Measurements from ENCODE around the gene MYO1G. TPM values are rescaled to one million over a fixed set of nuclear protein-coding genes. Genes with fewer than 3 reads are reported as not detected.
A peak's percentile ranks its signal among the peaks of the same experiment; 100 is the strongest.
"Not testable (repeated sequence)": the region's sequence is repeated elsewhere in the genome, so short reads cannot be mapped to it uniquely, and the experiment has no call there.

Gene MYO1G
- total RNA-seq, 1 experiment from 2014 or later = 0.26 TPM

DNA sequence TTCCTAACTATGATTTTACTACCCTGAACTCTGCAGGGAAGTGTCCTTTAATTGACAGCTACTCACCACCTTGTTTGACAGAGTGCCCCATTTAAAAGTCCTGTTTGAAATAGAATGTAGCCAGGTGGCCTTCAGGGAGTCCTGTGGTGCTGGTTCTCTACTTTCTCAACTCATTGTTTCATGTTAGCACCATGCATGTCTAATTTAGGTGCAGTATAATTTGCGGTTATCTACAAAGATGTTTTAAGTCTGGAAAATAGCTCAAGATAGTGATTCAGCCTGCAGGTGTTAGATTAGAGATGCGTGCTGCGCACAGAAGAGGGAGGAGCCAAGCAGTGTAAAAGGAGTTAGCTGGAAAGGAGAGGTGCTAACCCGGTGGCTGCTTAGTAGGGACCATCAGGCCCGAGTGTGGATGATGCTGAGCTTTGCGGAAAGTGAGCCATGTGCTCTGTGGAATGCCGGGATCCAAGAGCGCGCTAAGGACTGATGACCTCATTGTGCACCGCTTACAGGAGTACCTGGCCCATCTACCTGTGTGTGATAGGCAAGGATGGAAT, 22.4 kb upstream of the MYO1G start:
- in situ Hi-C loops (cut with HindIII; ENCODE audit: low pct_unique_long_range_greater_than_20kb, low sequenced_read_pairs) = no loop called here
- no peak for DNase-seq (ENCODE audit: low read depth, low spot score)

GRCh38 chr7:45000093-45001032, 21.5 kb upstream of the MYO1G start, which contains the start of gene CCM2:
TSS of gene CCM2 (plus strand) at chr7:45000201. CDS start at chr7:45000334, 133 bp downstream.
- in situ Hi-C loops (cut with HindIII; ENCODE audit: low pct_unique_long_range_greater_than_20kb, low sequenced_read_pairs) = no loop called here
- peak; percentile 45 for DNase-seq (ENCODE audit: low read depth, low spot score)

DNA sequence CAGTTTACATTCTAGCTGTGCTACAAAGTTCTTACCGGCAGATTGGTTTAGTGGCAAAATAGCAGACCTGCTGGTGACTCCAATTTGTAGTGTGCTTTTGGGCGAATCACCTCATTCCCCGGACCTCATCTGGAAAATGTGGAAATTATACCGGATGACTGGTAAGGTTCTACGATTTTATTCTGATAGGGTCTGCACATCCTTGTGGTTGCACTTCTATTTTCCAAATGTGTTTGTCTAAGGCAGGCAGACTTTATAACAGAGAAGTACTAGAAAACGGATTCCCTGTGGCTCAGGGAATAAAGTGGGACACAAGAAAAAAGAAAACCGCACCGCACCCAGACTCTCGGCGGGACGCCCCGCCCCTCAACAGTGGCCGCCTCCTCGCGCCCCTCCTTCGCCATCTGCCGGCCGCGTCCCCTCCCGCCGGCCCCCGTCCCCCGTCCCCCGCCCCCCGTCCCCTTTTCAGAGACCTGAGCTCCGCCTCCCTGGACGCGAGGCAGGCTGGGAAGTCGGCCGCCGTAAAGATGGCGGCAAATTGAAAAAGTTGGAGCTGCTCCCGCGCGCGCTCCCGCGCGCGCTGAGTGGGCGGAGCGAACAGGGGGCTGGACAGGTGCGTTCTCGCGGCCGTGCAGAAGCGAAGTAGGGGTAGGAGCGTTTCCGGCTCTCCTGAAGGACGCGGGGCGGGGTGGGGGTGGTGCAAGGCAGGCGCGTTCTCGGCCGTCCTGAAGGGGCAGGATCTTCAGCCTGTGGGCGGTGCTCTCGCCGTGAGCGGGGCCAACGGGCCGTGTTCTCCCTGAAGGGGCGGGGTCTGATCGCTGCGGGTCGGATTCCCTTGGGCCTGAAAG, 20.7 kb upstream of the MYO1G start:
- DNase-seq (ENCODE audit: low read depth, low spot score) = peak; percentile 100
- in situ Hi-C loops (cut with HindIII; ENCODE audit: low pct_unique_long_range_greater_than_20kb, low sequenced_read_pairs) = no loop called here

DNA sequence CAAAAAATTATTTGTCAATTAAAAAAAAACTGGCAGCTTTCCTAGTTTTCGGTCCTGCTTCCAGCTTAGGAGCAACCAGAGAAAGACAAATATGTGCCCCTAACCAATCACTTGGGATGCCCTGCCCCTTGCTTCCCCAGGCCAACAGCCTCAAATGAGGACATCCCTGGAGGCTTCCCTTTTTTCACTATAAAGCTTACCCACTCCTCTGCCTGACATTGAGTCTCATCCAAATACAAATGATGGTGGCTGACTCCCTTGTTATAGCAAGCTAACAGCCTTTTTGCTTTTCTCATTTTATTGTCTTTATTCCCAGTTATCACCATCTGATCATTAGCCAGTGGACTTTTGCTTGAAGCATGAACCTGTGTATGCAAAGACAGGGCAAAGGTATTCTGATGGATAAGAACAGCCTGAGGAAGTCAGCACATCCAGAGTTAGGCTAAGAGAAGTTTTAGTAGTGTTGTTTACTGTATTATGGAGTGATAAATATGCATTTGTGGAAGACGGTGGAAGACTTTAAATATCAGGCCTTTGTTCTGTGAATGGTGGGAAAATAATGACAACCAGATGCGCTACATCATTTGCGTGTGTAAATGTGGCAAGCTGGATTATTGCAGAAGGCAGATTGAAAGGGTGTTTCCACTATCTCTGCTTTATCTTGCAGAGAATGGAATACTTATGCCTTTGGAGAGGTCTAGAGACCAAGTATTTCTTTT, 19.5 kb upstream of the MYO1G start:
- in situ Hi-C loops (cut with HindIII; ENCODE audit: low pct_unique_long_range_greater_than_20kb, low sequenced_read_pairs) = no loop called here
- no peak for DNase-seq (ENCODE audit: low read depth, low spot score)

DNA sequence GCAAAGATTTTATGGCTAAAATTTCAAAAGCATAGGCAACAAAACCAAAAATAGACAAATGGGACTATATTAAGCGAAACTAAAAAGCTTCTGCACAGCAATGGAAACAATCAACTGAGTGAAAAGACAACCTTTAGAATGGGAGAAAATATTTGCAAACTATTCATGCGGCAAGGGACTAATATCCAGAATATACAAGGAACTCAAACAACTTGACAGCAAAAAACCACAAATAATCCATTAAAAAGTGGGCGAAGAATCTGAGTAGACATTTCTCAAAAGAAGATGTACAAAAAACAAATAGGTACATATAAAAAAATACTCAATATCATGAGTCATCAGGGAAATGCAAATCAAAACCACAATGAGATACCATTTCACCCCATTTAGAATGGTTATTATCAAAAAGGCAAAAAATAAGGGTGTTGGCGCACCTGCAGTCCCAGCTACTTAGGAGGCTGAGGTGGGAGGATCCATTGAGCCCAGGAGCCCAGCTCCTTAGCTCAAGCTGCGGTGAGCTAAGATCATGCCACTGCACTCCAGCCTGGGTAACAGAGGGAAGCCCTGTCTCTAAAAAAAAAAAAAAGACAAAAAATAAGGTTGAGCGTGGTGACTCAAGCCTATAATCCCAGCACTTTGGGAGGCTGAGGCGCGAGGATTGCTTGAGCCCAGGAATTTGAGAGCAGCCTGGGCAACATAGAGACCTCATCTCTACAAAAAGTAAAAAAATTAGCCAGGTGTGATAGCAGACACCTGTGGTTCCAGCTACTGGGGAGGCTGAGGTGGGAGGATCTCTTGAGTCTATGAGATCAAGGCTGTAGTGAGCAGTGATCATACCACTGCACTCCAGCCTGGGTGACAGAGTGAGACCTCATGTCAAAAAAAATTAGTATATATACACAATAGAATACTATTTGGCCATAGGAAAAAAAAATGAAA, 17.0 kb upstream of the MYO1G start:
- DNase-seq (ENCODE audit: low read depth, low spot score) = no peak
- in situ Hi-C loops (cut with HindIII; ENCODE audit: low pct_unique_long_range_greater_than_20kb, low sequenced_read_pairs) = no loop called here

GRCh38 chr7:44994877-44995554, 16.2 kb upstream of the MYO1G start:
- in situ Hi-C loops (cut with HindIII; ENCODE audit: low pct_unique_long_range_greater_than_20kb, low sequenced_read_pairs) = no loop called here
- no peak for DNase-seq (ENCODE audit: low read depth, low spot score)

- DNase-seq (ENCODE audit: low read depth, low spot score); in situ Hi-C loops (cut with HindIII; ENCODE audit: low pct_unique_long_range_greater_than_20kb, low sequenced_read_pairs): not testable (repeated sequence)
These were observed 13.4 kb upstream of the MYO1G start for GRCh38 chr7:44992004-44992795.

- peak; percentile 88 for DNase-seq (ENCODE audit: low read depth, low spot score)
- in situ Hi-C loops (cut with HindIII; ENCODE audit: low pct_unique_long_range_greater_than_20kb, low sequenced_read_pairs) = no loop called here
These were observed 11.6 kb upstream of the MYO1G start for GRCh38 chr7:44990109-44991023.

GRCh38 chr7:44989132-44989531, 10.3 kb upstream of the MYO1G start:
- in situ Hi-C loops (cut with HindIII; ENCODE audit: low pct_unique_long_range_greater_than_20kb, low sequenced_read_pairs) = no loop called here

GRCh38 chr7:44988701-44989100, 9.9 kb upstream of the MYO1G start:
- in situ Hi-C loops (cut with HindIII; ENCODE audit: low pct_unique_long_range_greater_than_20kb, low sequenced_read_pairs) = no loop called here
- DNase-seq (ENCODE audit: low read depth, low spot score) = no peak

More at GRCh38 chr7:44989132-44989531, 10.3 kb upstream of the MYO1G start:
- no peak for DNase-seq (ENCODE audit: low read depth, low spot score)

DNA sequence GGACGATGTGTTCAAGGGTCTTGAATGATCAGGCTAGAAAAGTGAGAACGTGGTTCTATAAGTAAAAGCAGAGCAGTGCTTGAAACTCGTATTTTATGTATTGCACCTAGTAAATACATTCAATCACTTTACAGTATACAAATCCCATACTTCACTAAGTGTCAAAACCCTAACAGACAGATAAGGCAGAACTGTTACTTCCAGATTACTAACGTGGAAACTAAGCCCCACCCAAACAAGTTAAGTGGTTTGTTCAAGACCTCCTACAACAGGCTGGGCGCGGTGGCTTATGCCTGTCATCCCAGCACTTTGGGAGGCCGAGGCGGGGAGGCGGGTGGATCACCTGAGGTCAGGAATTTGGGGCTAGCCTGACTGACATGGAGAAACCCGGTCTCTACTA, 9.2 kb upstream of the MYO1G start:
- in situ Hi-C loops (cut with HindIII; ENCODE audit: low pct_unique_long_range_greater_than_20kb, low sequenced_read_pairs) = no loop called here
- no peak for DNase-seq (ENCODE audit: low read depth, low spot score)

GRCh38 chr7:44987457-44987856, 8.6 kb upstream of the MYO1G start:
- in situ Hi-C loops (cut with HindIII; ENCODE audit: low pct_unique_long_range_greater_than_20kb, low sequenced_read_pairs) = no loop called here
- DNase-seq (ENCODE audit: low read depth, low spot score) = no peak

- DNase-seq (ENCODE audit: low read depth, low spot score) = peak; percentile 95
- in situ Hi-C loops (cut with HindIII; ENCODE audit: low pct_unique_long_range_greater_than_20kb, low sequenced_read_pairs) = no loop called here
These were observed 7.6 kb upstream of the MYO1G start for GRCh38 chr7:44986218-44987053.

GRCh38 chr7:44985900-44986217, 7.0 kb upstream of the MYO1G start:
- DNase-seq (ENCODE audit: low read depth, low spot score) = no peak
- in situ Hi-C loops (cut with HindIII; ENCODE audit: low pct_unique_long_range_greater_than_20kb, low sequenced_read_pairs) = no loop called here

Measured in SK-MEL-5 (cell line).